Measurements from ENCODE around the gene DIMT1.

Gene DIMT1

GRCh38 chr5:62431735-62432620, 28.3 kb upstream of the DIMT1 start:
- H3K36me3 ChIP-seq (ENCODE audit: low read depth): no peaks in the 10 kb centered on the region
- no peaks in the 10 kb centered on the region for H3K27me3 ChIP-seq (ENCODE audit: insufficient read depth, poor library complexity, severe bottlenecking)
- no peak for TF ChIP-seq CTCF (IDR thresholded peaks at IDR 0.05; ENCODE audit: poor library complexity, severe bottlenecking)
- H3K4me3 ChIP-seq (ENCODE audit: severe bottlenecking): no peak overlapping the region
- no peaks in the 10 kb centered on the region for H3K9me3 ChIP-seq (ENCODE audit: severe bottlenecking)
- DNase-seq (ENCODE audit: low spot score) (no peak), ATAC-seq (ENCODE audit: low read depth) (peak; percentile 25; the same call in 2 of the 3 replicates)
- no peak overlapping the region for H3K27ac ChIP-seq (ENCODE audit: poor library complexity, severe bottlenecking)
- no peaks in the 10 kb centered on the region for H3K4me1 ChIP-seq (ENCODE audit: insufficient read depth, poor library complexity, severe bottlenecking)

GRCh38 chr5:62424763-62425162, 21.1 kb upstream of the DIMT1 start:
- DNase-seq (ENCODE audit: low spot score) (no peak), ATAC-seq (ENCODE audit: low read depth) (no peak)
- Histone ChIP-seq H3K27me3 (ENCODE audit: insufficient read depth, poor library complexity, severe bottlenecking) (no peaks in the 10 kb centered on the region), H3K4me3 (ENCODE audit: severe bottlenecking) (no peak overlapping the region), H3K4me1 (ENCODE audit: insufficient read depth, poor library complexity, severe bottlenecking) (no peaks in the 10 kb centered on the region), H3K36me3 (ENCODE audit: low read depth) (no peaks in the 10 kb centered on the region), H3K9me3 (ENCODE audit: severe bottlenecking) (no peaks in the 10 kb centered on the region), H3K27ac (ENCODE audit: poor library complexity, severe bottlenecking) (no peak overlapping the region)
- no peak for TF ChIP-seq CTCF (IDR thresholded peaks at IDR 0.05; ENCODE audit: poor library complexity, severe bottlenecking)

- H3K4me1 ChIP-seq (ENCODE audit: insufficient read depth, poor library complexity, severe bottlenecking): no peaks in the 10 kb centered on the region
- DNase-seq (ENCODE audit: low spot score) (no peak), ATAC-seq (ENCODE audit: low read depth) (no peak)
- no peak overlapping the region for H3K4me3 ChIP-seq (ENCODE audit: severe bottlenecking)
- H3K9me3 ChIP-seq (ENCODE audit: severe bottlenecking): no peaks in the 10 kb centered on the region
- H3K27ac ChIP-seq (ENCODE audit: poor library complexity, severe bottlenecking): no peak overlapping the region
- peaks cover 9% of the 10 kb centered on the region; the same call in 1 of the 2 replicates for H3K36me3 ChIP-seq (ENCODE audit: low read depth)
- no peaks in the 10 kb centered on the region for H3K27me3 ChIP-seq (ENCODE audit: insufficient read depth, poor library complexity, severe bottlenecking)
- TF ChIP-seq CTCF (IDR thresholded peaks at IDR 0.05; ENCODE audit: poor library complexity, severe bottlenecking): no peak
These were observed 17.7 kb upstream of the DIMT1 start for GRCh38 chr5:62421414-62421813.

GRCh38 chr5:62419609-62420008, 15.9 kb upstream of the DIMT1 start:
- TF ChIP-seq CTCF (IDR thresholded peaks at IDR 0.05; ENCODE audit: poor library complexity, severe bottlenecking): no peak
- H3K4me3 ChIP-seq (ENCODE audit: severe bottlenecking): no peak overlapping the region
- no peaks in the 10 kb centered on the region for H3K27me3 ChIP-seq (ENCODE audit: insufficient read depth, poor library complexity, severe bottlenecking)
- H3K4me1 ChIP-seq (ENCODE audit: insufficient read depth, poor library complexity, severe bottlenecking): no peaks in the 10 kb centered on the region
- H3K27ac ChIP-seq (ENCODE audit: poor library complexity, severe bottlenecking): no peak overlapping the region
- DNase-seq (ENCODE audit: low spot score) (no peak), ATAC-seq (ENCODE audit: low read depth) (no peak)
- no peaks in the 10 kb centered on the region for H3K9me3 ChIP-seq (ENCODE audit: severe bottlenecking)
- peaks cover 13% of the 10 kb centered on the region for H3K36me3 ChIP-seq (ENCODE audit: low read depth)

All from RWPE2 (cell line).